H1 (cell line): ENCODE data around the gene BARX1. TPM values are rescaled to one million over a fixed set of nuclear protein-coding genes. Genes with fewer than 3 reads are reported as not detected.
A peak's percentile ranks its signal among the peaks of the same experiment; 100 is the strongest.

ENCODE experiments used
- CBX8 ChIP-seq: fragments of 300-800, 300-1000 bp; sonication (generic); IDR thresholded peaks from 2 replicates; pipeline ENCODE4 v1.7.1; 2016; ENCODE audit warnings: low read depth, low read length, borderline replicate concordance
- GTF2F1 ChIP-seq: IDR thresholded peaks from 2 replicates; pipeline ENCODE4 v1.6.1; 2012; ENCODE audit warnings: low read depth, low read length, improper control_type of control experiment, borderline replicate concordance
- JUN ChIP-seq: IDR thresholded peaks from 2 replicates; pipeline ENCODE4 v1.6.1; 2011; ENCODE audit warnings: low read depth, mild to moderate bottlenecking, improper control_type of control experiment, low read length
- JUND ChIP-seq: IDR thresholded peaks from 2 replicates; pipeline ENCODE4 v1.6.1; 2011; ENCODE audit warnings: mild to moderate bottlenecking, improper control_type of control experiment, low read length
- RAD21 ChIP-seq, 2 experiments: IDR thresholded peaks in 1 of 2; conservative IDR thresholded peaks in 1 of 2; 2 replicates each; pipeline ENCODE4 v1.6.1; 2011; ENCODE audit warnings: low read depth in 2 of 2, low read length in 2 of 2, improper control_type of control experiment in 1 of 2, inconsistent platforms in 1 of 2, mild to moderate bottlenecking in 1 of 2, moderate library complexity in 1 of 2
- polyA plus RNA-seq, 7 experiments: library from polyadenylated mRNA; depleted of rRNA in 3 of 7; stranded (reverse) in 5 of 7; unstranded in 2 of 7; fragments of >200 nt in 5 of 7; fragments of 200-250 nt in 2 of 7; gene quantifications; 1 replicate in 5 of 7; 2 replicates in 1 of 7; 4 replicates in 1 of 7; pipeline versions ENCODE4 v1.2.1 to v1.2.3, GENCODE V29; 2011 to 2013; ENCODE audit warnings: missing spikeins in 2 of 7, mixed read lengths in 2 of 7
- total RNA-seq: library from RNA; stranded (reverse); fragmentation: NEBNext Ultra II Directional; extraction: Animal tissue kit (Norgen Biotek cat#: 25700); gene quantifications from 2 replicates; pipeline ENCODE4 v1.2.1, GENCODE V29; 2021
- TF ChIP-seq, protein P1 (sequence below): IDR thresholded peaks from 2 replicates; pipeline ENCODE4 v1.6.1; 2011; ENCODE audit warnings: low read depth, mild to moderate bottlenecking, low read length; ENCODE audit not compliant: insufficient read depth

Gene BARX1
- total and polyA plus RNA-seq, 2 of the 8 experiments (the other 6 are each of a cell fraction or from before 2014, with no cell fraction given): 0.79 to 2.6 TPM

DNA sequence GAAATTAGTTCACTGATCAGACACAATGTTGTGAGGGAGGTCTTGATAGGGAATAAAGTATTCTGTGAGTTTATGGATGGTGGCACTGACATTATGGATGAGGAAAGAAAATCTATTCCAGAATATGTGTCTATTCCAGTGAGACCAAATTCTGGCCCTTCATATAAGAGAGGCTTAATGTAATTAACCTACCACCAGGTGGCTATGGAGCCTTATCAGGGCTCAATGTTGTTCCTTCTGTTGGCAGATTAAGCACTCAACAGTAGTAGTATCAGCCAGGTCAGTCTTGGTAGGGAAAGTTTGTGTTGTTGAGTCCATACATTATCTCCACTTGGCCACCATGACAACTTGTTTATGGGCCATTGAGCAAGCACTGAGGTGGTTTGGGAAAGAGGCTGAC is 41.7 kb upstream of the BARX1 start (continued):
- TF ChIP-seq CBX8: no peak
- no peak for TF ChIP-seq JUND
- peak; percentile 25 to 29 for TF ChIP-seq RAD21 (IDR thresholded peaks at IDR 0.05 in 1 of 2, conservative IDR thresholded peaks at IDR 0.05 in 1 of 2; ENCODE audit: low read depth in 2 of 2, low read length in 2 of 2)
- TF ChIP-seq GTF2F1: no peak
- TF ChIP-seq, protein P1, sequence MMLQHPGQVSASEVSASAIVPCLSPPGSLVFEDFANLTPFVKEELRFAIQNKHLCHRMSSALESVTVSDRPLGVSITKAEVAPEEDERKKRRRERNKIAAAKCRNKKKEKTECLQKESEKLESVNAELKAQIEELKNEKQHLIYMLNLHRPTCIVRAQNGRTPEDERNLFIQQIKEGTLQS: no peak
- no peak for TF ChIP-seq JUN
